Measurements from ENCODE around the gene ATXN7L1.

- TF ChIP-seq PRDM15 (CRISPR knock-in tag; IDR thresholded peaks at IDR 0.05) (no peak), ZNF281 (CRISPR knock-in tag; IDR thresholded peaks at IDR 0.05) (no peak), ZNF232 (CRISPR knock-in tag; IDR thresholded peaks at IDR 0.05) (no peak), ATF3 (CRISPR knock-in tag; conservative IDR thresholded peaks at IDR 0.05) (no peak), IRF2 (CRISPR knock-in tag; IDR thresholded peaks at IDR 0.05; ENCODE audit: borderline replicate concordance, low read depth) (no peak), TEAD4 (CRISPR knock-in tag; IDR thresholded peaks at IDR 0.05) (no peak), CTCF (IDR thresholded peaks at IDR 0.05) (no peak), HMGXB4 (CRISPR knock-in tag; IDR thresholded peaks at IDR 0.05) (no peak), RELA (CRISPR knock-in tag; IDR thresholded peaks at IDR 0.05; ENCODE audit: borderline replicate concordance) (no peak), SP1 (CRISPR knock-in tag; conservative IDR thresholded peaks at IDR 0.05) (no peak), ATF1 (CRISPR knock-in tag; IDR thresholded peaks at IDR 0.05) (no peak), USF1 (CRISPR knock-in tag; IDR thresholded peaks at IDR 0.05) (no peak)
Measured at GRCh38 chr7:105664816-105665525, 211.4 kb downstream of the ATXN7L1 start.
